Measurements from ENCODE around the gene VWDE.

VWDE gene

DNA sequence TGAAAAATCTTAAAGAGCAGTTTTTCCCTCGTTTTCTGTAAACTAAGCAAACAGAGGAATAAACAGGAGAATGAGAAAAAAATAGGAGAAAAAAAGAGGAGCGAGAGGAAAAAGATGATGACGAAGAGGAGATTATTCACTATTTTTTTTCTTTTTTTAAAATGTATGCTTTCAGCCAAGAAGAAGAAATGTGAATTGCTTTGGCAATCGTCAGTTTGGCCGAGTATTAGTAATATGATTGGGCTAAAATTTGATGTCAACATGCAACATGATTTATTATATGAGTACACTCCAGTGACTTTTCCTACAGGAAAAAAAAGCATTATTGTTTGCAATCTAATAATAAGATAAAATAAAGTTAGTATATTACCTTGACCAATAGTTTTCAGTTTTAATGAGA, 26.3 kb downstream of the VWDE start:
- H2AFZ ChIP-seq (ENCODE audit: low read length), result no peak overlapping the region
- H3K9me2 ChIP-seq (replicated peaks; ENCODE audit: insufficient read depth, low read length), result no peaks in the 10 kb centered on the region
- no peak for DNase-seq
- no peaks in the 10 kb centered on the region for H3K27me3 ChIP-seq (replicated peaks; ENCODE audit: insufficient read depth, low read length)
- no peak overlapping the region for H3K4me2 ChIP-seq (ENCODE audit: low read depth, low read length)
- TF ChIP-seq, protein P1, sequence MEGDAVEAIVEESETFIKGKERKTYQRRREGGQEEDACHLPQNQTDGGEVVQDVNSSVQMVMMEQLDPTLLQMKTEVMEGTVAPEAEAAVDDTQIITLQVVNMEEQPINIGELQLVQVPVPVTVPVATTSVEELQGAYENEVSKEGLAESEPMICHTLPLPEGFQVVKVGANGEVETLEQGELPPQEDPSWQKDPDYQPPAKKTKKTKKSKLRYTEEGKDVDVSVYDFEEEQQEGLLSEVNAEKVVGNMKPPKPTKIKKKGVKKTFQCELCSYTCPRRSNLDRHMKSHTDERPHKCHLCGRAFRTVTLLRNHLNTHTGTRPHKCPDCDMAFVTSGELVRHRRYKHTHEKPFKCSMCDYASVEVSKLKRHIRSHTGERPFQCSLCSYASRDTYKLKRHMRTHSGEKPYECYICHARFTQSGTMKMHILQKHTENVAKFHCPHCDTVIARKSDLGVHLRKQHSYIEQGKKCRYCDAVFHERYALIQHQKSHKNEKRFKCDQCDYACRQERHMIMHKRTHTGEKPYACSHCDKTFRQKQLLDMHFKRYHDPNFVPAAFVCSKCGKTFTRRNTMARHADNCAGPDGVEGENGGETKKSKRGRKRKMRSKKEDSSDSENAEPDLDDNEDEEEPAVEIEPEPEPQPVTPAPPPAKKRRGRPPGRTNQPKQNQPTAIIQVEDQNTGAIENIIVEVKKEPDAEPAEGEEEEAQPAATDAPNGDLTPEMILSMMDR (IDR thresholded peaks at IDR 0.05; ENCODE audit: low read length), result no peak
- TF ChIP-seq EZH2phosphoT487 (IDR thresholded peaks at IDR 0.05; ENCODE audit: low read length), result no peak
- no peak for TF ChIP-seq EZH2 (optimal IDR thresholded peaks at IDR 0.05; ENCODE audit: low read depth, low read length)
- no peaks in the 10 kb centered on the region for H3K36me3 ChIP-seq (replicated peaks; ENCODE audit: insufficient read depth, low read length)
- no peak overlapping the region for H3K9ac ChIP-seq (ENCODE audit: low read length)
- H3K4me1 ChIP-seq (ENCODE audit: low read length), result no peaks in the 10 kb centered on the region
- H3K4me3 ChIP-seq (ENCODE audit: low read length), result no peak overlapping the region
- H3K27ac ChIP-seq (ENCODE audit: low read length), result no peak overlapping the region
- no peaks in the 10 kb centered on the region for H4K20me1 ChIP-seq (ENCODE audit: insufficient read depth, low read length)
- H3K9me3 ChIP-seq (replicated peaks; ENCODE audit: insufficient read depth, low read length), result no peaks in the 10 kb centered on the region
- no peaks in the 10 kb centered on the region for H3F3A ChIP-seq (ENCODE audit: insufficient read depth, low read length)
- no peaks in the 10 kb centered on the region for H3K79me2 ChIP-seq (ENCODE audit: low read length)

DNA sequence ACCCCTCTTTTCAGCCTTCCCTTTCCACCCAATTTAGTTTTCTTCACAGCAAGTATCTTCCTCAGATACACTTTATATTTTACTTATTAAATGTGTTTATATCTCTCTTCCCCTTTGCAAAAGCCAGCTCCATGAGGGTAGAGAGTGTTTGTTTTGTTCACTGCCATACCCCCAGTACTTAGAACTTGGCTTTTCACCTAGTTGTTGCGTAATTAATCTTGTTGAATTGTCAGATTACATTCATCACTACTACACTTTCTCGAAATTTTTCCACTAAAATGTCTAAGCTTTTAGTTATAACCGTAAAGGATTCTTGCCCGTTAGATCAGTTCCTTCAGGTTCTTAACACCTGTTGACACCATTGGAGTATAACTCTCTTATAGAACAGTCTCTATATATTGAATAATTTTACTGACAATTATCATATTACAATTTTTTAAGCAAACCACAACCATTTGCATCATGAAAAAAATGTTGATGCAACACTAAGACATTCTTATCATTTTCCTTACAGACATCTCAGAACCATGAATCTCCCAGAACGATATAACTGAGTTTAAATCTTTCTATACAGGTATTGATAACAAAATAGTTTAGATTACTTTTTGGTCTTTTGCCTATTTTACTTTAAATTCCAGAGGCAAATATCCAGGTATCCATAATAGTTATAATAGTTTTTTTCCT, 29.9 kb downstream of the VWDE start:
- no peaks in the 10 kb centered on the region for H3K36me3 ChIP-seq (replicated peaks; ENCODE audit: insufficient read depth, low read length)

DNA sequence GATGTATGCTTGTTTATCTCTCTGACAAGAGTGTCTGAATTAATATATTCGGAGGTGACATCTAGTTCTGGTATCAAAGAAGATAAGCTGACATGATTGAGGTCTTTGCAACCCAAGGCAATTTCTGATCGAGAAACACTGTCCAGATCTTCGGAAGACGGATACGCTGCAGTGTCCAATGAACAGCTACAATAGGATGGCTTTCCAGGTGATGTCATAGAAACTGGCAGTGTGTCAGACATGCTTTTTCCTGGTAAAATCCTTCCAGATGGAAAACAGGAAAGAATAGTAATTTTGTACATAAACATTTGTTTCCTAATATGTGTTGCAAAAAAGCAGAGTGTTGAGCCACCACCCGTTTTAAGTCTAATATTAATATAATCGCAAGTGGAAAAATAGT, 33.4 kb downstream of the VWDE start:
- no peaks in the 10 kb centered on the region for H3K36me3 ChIP-seq (replicated peaks; ENCODE audit: insufficient read depth, low read length)
- DNase-seq, result no peak
- no peaks in the 10 kb centered on the region for H3K9me3 ChIP-seq (replicated peaks; ENCODE audit: insufficient read depth, low read length)
- H3K4me2 ChIP-seq (ENCODE audit: low read depth, low read length), result no peak overlapping the region
- no peak overlapping the region for H2AFZ ChIP-seq (ENCODE audit: low read length)
- no peaks in the 10 kb centered on the region for H3K79me2 ChIP-seq (ENCODE audit: low read length)
- no peak overlapping the region for H3K9ac ChIP-seq (ENCODE audit: low read length)
- no peaks in the 10 kb centered on the region for H3K9me2 ChIP-seq (replicated peaks; ENCODE audit: insufficient read depth, low read length)
- no peaks in the 10 kb centered on the region for H4K20me1 ChIP-seq (ENCODE audit: insufficient read depth, low read length)
- TF ChIP-seq EZH2 (optimal IDR thresholded peaks at IDR 0.05; ENCODE audit: low read depth, low read length) (no peak), EZH2phosphoT487 (IDR thresholded peaks at IDR 0.05; ENCODE audit: low read length) (no peak)
- TF ChIP-seq, protein P1 (IDR thresholded peaks at IDR 0.05; ENCODE audit: low read length), result no peak
- H3K4me3 ChIP-seq (ENCODE audit: low read length), result no peak overlapping the region
- no peaks in the 10 kb centered on the region for H3F3A ChIP-seq (ENCODE audit: insufficient read depth, low read length)
- no peak overlapping the region for H3K27ac ChIP-seq (ENCODE audit: low read length)
- no peaks in the 10 kb centered on the region for H3K27me3 ChIP-seq (replicated peaks; ENCODE audit: insufficient read depth, low read length)
- H3K4me1 ChIP-seq (ENCODE audit: low read length), result no peaks in the 10 kb centered on the region

More for the DNA sequence above, 29.9 kb downstream of the VWDE start:
- no peaks in the 10 kb centered on the region for H3F3A ChIP-seq (ENCODE audit: insufficient read depth, low read length)
- H3K9ac ChIP-seq (ENCODE audit: low read length), result no peak overlapping the region
- TF ChIP-seq, protein P1 (IDR thresholded peaks at IDR 0.05; ENCODE audit: low read length), result no peak
- no peak for TF ChIP-seq EZH2phosphoT487 (IDR thresholded peaks at IDR 0.05; ENCODE audit: low read length)
- TF ChIP-seq EZH2 (optimal IDR thresholded peaks at IDR 0.05; ENCODE audit: low read depth, low read length), result no peak
- no peak overlapping the region for H3K4me3 ChIP-seq (ENCODE audit: low read length)
- no peak overlapping the region for H3K27ac ChIP-seq (ENCODE audit: low read length)
- no peak for DNase-seq
- no peaks in the 10 kb centered on the region for H3K27me3 ChIP-seq (replicated peaks; ENCODE audit: insufficient read depth, low read length)
- no peaks in the 10 kb centered on the region for H3K9me3 ChIP-seq (replicated peaks; ENCODE audit: insufficient read depth, low read length)
- no peaks in the 10 kb centered on the region for H4K20me1 ChIP-seq (ENCODE audit: insufficient read depth, low read length)
- no peak overlapping the region for H3K4me2 ChIP-seq (ENCODE audit: low read depth, low read length)
- no peaks in the 10 kb centered on the region for H3K79me2 ChIP-seq (ENCODE audit: low read length)
- no peaks in the 10 kb centered on the region for H3K4me1 ChIP-seq (ENCODE audit: low read length)
- no peaks in the 10 kb centered on the region for H3K9me2 ChIP-seq (replicated peaks; ENCODE audit: insufficient read depth, low read length)
- no peak overlapping the region for H2AFZ ChIP-seq (ENCODE audit: low read length)
